ENCODE data around the gene ZNF710.

DNA sequence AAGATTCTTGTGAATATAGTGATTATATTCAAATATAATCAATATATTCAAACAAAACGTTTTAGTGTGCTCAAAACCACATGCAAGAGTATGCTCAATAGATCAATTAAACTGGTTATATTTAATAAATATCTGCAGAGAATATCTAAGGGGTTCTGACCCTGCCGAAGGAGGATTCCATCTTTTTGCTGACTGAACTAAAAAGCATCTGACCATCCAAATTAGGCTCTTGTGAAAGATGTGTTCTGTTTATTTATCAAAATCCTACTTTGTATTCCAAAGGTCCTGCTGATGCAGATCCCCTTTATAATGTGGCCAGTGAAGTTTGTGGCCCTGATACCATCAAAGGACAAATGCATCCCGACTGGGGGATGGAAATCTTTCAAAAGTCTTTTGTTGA, 46.6 kb upstream of the ZNF710 start:
- TF ChIP-seq POLR2A (IDR thresholded peaks at IDR 0.05) = no peak
- TF ChIP-seq, protein P1, sequence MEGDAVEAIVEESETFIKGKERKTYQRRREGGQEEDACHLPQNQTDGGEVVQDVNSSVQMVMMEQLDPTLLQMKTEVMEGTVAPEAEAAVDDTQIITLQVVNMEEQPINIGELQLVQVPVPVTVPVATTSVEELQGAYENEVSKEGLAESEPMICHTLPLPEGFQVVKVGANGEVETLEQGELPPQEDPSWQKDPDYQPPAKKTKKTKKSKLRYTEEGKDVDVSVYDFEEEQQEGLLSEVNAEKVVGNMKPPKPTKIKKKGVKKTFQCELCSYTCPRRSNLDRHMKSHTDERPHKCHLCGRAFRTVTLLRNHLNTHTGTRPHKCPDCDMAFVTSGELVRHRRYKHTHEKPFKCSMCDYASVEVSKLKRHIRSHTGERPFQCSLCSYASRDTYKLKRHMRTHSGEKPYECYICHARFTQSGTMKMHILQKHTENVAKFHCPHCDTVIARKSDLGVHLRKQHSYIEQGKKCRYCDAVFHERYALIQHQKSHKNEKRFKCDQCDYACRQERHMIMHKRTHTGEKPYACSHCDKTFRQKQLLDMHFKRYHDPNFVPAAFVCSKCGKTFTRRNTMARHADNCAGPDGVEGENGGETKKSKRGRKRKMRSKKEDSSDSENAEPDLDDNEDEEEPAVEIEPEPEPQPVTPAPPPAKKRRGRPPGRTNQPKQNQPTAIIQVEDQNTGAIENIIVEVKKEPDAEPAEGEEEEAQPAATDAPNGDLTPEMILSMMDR (IDR thresholded peaks at IDR 0.05) = no peak
- no peak for TF ChIP-seq POLR2AphosphoS5 (IDR thresholded peaks at IDR 0.05)
